ENCODE results near the gene IFI35.

The IFI35 gene

DNA sequence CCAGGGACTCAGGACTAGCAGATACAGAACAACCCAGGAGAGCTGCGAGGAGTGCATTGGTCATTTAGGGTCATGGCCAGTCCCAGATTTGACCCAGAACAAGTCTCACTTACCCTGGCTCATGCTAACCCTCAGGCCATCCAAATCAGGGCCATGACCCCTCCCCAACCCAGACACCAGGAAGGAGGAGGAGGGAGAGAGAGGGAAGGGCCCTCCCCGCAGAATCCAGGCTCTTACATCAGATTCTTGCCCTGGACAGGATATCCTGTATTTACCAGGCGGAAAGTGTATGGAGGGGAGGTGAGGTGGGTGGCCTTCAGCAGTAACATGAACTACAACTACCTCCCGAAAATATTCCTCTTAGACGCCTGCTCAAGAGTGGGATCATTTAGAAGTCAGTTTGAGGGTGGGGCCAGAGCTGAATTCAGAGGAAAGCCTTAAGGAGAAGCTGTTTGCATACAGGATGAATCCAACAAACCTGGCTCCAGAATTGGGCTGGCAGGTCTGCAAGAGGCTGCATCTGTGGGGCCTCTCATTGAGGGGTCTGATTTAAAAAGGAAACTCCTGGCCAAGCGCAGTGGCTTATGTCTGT is 13.5 kb downstream of the IFI35 start:
- TF ChIP-seq, protein P1, sequence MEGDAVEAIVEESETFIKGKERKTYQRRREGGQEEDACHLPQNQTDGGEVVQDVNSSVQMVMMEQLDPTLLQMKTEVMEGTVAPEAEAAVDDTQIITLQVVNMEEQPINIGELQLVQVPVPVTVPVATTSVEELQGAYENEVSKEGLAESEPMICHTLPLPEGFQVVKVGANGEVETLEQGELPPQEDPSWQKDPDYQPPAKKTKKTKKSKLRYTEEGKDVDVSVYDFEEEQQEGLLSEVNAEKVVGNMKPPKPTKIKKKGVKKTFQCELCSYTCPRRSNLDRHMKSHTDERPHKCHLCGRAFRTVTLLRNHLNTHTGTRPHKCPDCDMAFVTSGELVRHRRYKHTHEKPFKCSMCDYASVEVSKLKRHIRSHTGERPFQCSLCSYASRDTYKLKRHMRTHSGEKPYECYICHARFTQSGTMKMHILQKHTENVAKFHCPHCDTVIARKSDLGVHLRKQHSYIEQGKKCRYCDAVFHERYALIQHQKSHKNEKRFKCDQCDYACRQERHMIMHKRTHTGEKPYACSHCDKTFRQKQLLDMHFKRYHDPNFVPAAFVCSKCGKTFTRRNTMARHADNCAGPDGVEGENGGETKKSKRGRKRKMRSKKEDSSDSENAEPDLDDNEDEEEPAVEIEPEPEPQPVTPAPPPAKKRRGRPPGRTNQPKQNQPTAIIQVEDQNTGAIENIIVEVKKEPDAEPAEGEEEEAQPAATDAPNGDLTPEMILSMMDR (conservative IDR thresholded peaks at IDR 0.05; ENCODE audit: low read depth, low read length): no peak
- peak; percentile 42 for DNase-seq (ENCODE audit: low read depth)
- H3K4me3 ChIP-seq (ENCODE audit: low read depth, low read length): peak overlapping the region; percentile 33

DNA sequence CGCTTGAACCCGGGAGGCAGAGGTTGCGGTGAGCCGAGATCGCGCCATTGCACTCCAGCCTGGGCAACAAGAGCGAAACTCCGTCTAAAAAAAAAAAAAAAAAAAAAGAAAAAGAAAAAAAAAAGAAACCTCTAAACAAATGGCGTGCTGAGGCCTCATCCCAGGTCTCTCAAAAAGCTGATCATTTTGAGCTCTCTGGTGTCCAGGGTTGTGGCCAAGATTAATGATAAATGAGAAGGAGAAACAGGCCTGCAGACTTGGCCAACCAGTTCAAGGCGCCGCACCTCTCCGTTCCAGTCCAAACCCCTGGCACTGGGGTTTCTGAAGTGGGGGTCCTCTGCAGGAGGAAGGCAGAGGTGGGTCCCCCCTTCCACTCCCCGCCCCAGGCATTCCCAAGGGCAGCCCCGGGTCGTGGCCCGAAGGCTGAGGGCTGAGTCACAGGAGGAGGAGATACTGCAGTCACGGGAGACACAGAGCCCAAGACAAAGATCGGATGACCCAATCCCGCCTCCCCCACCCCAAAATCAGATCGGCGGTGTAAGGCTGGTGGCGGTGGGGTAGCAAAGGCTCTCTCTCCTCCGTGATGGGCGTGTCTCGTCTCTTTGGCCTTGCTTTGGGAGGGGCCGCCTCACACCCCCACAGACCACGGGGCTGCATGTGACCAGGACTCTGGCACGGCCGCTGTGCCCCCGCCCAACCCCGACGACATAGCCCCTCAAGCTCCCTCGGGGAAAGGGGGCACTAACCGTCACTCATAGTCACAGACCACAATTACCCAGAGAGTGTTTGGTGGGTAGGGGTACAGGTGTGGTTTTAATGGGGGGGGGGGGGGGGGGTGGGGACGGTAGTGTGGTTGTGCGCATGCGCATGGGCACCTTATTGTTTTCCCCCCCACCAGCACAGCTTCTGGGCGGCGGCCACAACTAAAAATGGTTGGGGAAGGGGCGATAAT is 14.5 kb downstream of the IFI35 start:
- DNase-seq (ENCODE audit: low read depth): peak; percentile 70
- TF ChIP-seq, protein P1 (conservative IDR thresholded peaks at IDR 0.05; ENCODE audit: low read depth, low read length): no peak
- peak overlapping the region; percentile 100 for H3K4me3 ChIP-seq (ENCODE audit: low read depth, low read length)

DNA sequence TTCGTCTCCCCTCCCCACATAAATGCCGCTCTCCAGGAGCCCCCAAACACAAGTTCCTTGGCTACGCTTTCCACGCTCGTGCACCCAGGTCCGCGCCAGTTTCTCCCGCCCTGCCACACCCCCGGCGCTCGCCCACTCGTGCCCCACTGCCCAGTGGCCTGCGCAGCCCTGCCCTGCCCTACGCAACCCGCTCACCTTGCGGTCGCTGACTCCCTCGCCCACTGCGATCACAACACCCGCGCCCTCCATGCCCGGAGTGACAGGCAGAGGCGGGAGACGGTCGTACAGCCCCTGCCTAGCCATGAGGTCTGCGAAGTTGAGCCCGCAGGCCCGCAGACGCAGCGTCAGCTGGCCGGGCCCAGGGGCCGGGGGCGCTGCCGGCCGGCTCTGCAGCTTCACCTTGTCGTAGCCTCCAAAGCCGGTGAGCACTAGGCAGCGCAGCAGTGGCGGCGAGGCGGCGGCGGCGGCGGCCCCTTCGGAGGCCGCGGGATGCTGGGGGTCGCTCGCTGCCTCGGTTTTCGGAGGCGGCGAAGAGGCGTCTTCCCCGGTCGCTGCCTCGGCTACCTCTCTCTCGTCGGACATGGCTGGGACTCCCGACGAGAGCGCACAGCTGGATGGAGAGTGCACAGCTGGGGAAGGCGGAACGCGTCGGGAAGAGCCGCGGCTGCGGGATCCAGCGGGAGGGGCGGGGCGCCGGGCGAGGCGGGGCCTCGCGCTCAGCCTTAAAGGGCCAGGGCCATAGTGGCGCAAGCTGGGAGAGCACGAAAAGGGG is 15.3 kb downstream of the IFI35 start, which contains the start of gene VAT1:
Gene VAT1, minus strand, starts transcription at position 645 of the 772 bp plus-strand sequence. Its CDS starts 63 bp downstream, at position 582.
- TF ChIP-seq, protein P1 (conservative IDR thresholded peaks at IDR 0.05; ENCODE audit: low read depth, low read length): no peak

DNA sequence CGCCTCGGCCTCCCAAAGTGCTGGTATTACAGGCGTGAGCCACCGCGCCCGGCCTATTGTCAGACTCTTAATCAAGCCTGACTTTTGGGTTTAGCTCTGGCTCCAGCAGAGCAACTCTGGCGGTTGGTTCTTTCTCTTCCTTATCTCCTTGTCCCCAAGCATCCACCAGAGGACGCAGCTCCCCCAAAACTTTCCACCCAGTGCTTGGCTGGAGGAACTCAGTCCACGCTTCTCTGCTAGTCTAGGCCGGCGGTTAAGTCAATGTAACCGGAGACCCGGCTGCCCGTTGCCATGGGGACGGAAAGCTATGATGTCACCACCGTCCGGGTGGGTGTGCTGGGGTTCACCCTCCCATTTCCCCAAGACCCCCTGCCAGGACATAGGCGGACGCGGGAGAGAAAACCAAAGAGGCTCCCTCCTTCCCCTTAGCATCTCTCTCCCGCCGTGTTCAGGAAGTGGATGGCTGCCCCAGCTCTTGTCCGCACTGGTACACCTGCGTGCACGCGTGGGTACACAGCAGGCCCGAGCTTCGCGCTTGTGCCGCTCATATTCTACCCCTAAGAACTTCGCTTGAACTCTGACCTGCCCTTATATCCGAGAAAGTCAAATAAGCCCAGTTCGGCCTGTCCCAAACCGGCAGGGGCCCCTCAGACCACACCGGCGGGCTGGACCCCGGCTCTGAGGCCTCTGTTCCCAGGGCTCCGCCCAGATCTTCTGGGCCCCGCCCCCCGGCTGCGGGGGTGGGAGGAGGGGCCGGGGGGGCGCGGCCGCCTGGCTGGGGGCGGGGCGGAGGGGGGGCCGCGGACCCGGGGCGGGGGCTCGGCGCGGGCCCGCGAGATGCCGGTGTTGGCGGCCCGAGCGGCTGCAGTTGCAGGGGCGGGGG is 18.1 kb downstream of the IFI35 start, which contains the start of gene RND2:
Gene RND2, plus strand, starts transcription at position 825 of the 883 bp plus-strand sequence. CDS start 117 bp downstream, outside the sequence.
- TF ChIP-seq, protein P1 (conservative IDR thresholded peaks at IDR 0.05; ENCODE audit: low read depth, low read length): peak; percentile 90
- H3K4me3 ChIP-seq (ENCODE audit: low read depth, low read length): peak within 1 kb of the TSS; percentile 64
- peak; percentile 98 for DNase-seq (ENCODE audit: low read depth)

More for the DNA sequence above, 15.3 kb downstream of the IFI35 start, which contains the start of gene VAT1:
- peak within 1 kb of the TSS; percentile 100 for H3K4me3 ChIP-seq (ENCODE audit: low read depth, low read length)
- DNase-seq (ENCODE audit: low read depth): peak; percentile 79

DNA sequence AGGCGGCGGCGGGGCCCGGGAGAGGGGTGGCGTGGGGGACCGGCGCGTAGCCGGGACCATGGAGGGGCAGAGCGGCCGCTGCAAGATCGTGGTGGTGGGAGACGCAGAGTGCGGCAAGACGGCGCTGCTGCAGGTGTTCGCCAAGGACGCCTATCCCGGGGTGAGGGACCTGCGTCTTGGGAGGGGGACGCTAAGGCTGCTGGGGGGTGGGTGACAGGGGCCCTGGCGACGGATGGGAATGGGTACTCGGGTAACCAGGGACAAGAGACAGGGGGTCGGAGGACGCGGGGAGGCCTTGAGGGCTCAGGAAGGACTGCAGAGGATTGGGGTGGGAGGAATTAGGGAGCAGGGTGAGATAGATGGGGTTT is 18.7 kb downstream of the IFI35 start:
- peak overlapping the region; percentile 64 for H3K4me3 ChIP-seq (ENCODE audit: low read depth, low read length)
- TF ChIP-seq, protein P1 (conservative IDR thresholded peaks at IDR 0.05; ENCODE audit: low read depth, low read length): no peak
- DNase-seq (ENCODE audit: low read depth): no peak
